Gastroesophageal sphincter (tissue), 3 donors: ENCODE results near the gene CEMIP.

ENCODE experiments used
- POLR2A ChIP-seq, 2 donors: fragments of 450-650 bp; IDR thresholded peaks; one replicate each; pipeline ENCODE4 v1.6.1; 2017; ENCODE audit warnings: antibody characterized with exemption in 2 of 2, mild to moderate bottlenecking in 2 of 2, moderate library complexity in 1 of 2
- POLR2AphosphoS5 ChIP-seq: sonication (generic); formaldehyde crosslinking; IDR thresholded peaks from one replicate; pipeline ENCODE4 v1.6.1; 2017; ENCODE audit warnings: antibody characterized with exemption
- TF ChIP-seq, protein P1 (sequence below), 4 experiments: fragments of 200-600 bp in 2 of 4; fragments of 450-650 bp in 2 of 4; sonication (generic) in 1 of 4; IDR thresholded peaks; one replicate each; pipeline ENCODE4 v1.5.1; 2017 to 2019; ENCODE audit warnings: antibody characterized with exemption in 4 of 4, mild to moderate bottlenecking in 2 of 4, moderate library complexity in 2 of 4

DNA sequence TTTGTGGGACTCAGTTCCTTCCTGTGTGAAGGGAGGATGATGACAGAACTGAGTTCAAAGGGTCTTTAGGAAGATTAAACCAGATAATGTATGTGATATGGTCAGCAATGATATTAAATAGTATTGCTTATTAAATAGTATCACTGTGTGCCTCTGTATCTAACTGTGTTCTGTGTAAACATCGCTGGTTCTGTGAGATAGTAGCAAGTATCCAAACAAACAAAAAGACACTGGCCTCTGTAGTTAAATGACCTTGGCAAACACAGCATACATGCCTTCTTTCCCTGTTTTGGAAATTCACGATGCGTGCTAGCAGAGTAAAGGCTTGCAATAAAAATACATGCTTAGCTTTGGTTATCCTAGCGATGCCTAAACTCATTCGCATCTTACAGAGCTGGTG is 134.4 kb downstream of the CEMIP start:
- TF ChIP-seq, protein P1, sequence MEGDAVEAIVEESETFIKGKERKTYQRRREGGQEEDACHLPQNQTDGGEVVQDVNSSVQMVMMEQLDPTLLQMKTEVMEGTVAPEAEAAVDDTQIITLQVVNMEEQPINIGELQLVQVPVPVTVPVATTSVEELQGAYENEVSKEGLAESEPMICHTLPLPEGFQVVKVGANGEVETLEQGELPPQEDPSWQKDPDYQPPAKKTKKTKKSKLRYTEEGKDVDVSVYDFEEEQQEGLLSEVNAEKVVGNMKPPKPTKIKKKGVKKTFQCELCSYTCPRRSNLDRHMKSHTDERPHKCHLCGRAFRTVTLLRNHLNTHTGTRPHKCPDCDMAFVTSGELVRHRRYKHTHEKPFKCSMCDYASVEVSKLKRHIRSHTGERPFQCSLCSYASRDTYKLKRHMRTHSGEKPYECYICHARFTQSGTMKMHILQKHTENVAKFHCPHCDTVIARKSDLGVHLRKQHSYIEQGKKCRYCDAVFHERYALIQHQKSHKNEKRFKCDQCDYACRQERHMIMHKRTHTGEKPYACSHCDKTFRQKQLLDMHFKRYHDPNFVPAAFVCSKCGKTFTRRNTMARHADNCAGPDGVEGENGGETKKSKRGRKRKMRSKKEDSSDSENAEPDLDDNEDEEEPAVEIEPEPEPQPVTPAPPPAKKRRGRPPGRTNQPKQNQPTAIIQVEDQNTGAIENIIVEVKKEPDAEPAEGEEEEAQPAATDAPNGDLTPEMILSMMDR (IDR thresholded peaks at IDR 0.05), result no peak
- TF ChIP-seq POLR2A (IDR thresholded peaks at IDR 0.05), result no peak
- no peak for TF ChIP-seq POLR2AphosphoS5
